Fibroblast of upper back skin (primary cell): Measurements from ENCODE around the gene CCL25.
"Not testable (repeated sequence)": the region's sequence is repeated elsewhere in the genome, so short reads cannot be mapped to it uniquely, and the experiment has no call there.

Source experiments
- DNase-seq: peaks from one replicate; pipeline ENCODE4 v3.0.0-alpha.2; 2013

Gene CCL25

GRCh38 chr19:8052464-8052859, at the start of gene CCL25:
CCL25 (plus strand) TSS chr19:8052760; CDS start chr19:8053050, 290 bp downstream.
- DNase-seq = no peak

- DNase-seq = no peak
These were observed 48.6 kb upstream of the CCL25 start for GRCh38 chr19:8004001-8004400.

DNA sequence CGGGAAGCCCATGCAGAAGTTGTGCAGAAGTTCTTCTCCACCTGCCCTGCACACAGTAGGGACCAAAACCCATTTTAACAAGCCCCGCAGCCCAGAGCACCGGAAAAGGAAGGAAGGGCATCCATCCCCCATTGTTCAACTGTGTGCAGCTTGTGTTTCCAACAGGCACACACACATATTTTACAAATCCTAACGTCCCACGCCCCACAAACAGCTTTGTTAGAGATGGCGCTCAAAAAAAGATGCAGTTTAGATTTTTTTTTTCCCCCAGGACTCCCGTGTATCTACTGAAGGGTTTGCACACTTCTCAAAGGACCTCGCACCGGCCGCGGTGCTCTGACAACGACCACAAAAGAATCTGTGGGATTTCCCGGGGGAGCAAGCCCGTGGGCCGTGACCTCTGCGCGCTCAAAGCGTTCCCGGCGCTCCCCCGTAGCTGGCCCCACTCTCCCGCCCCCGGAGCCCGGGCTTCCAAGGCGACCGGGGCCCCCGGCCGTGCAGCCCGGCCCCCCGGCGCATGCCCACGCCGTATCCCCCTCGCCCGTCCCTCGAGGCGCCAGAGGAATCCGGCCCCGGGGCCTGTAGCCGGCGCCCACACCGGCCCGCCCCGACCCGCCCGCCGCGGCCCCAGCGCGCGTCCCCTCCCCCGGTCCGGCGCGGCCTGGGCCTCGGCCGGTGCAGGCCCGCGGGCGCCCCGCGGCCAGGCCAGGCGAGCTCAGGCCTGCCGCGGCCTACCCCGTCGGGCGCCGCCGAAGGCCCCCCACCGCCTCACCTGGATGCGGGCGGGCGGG, 47.6 kb upstream of the CCL25 start:
- peak; percentile 21 for DNase-seq

- peak; percentile 87 for DNase-seq
These were observed 46.9 kb upstream of the CCL25 start, which contains the start of gene ELAVL1 for GRCh38 chr19:8005534-8006256. ELAVL1 (minus strand) TSS chr19:8005641; CDS start chr19:7991815, 13,826 bp downstream.

DNA sequence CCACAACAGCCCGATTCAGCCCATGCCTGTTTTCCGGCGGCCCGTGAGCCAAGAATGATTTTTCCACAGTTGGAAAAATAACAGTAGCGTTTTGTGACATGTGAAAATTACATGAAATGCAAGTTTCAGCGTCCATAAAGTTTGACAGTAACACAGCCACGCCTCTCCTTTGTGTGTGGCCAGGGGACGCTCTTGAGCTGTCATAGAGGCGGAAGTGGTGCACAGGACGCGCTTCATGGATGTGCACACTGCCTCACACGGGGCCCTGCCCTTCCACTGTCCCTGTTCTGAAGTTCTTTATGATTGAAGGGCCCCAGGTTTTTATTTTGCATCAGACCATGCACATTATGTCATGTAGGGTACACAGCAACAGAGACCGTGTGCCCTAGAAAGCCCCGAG, 34.8 kb upstream of the CCL25 start:
- no peak for DNase-seq

- no peak for DNase-seq
These were observed 31.9 kb upstream of the CCL25 start for GRCh38 chr19:8020681-8021080.

GRCh38 chr19:8021374-8021773, 31.2 kb upstream of the CCL25 start:
- DNase-seq = no peak

- no peak for DNase-seq
These were observed 30.3 kb upstream of the CCL25 start for GRCh38 chr19:8022275-8022674.

- DNase-seq = no peak
These were observed 29.2 kb upstream of the CCL25 start for GRCh38 chr19:8023371-8023770.

- not testable (repeated sequence) for DNase-seq
These were observed 28.3 kb upstream of the CCL25 start for GRCh38 chr19:8024256-8024655.

GRCh38 chr19:8025316-8025715, 27.2 kb upstream of the CCL25 start:
- no peak for DNase-seq

DNA sequence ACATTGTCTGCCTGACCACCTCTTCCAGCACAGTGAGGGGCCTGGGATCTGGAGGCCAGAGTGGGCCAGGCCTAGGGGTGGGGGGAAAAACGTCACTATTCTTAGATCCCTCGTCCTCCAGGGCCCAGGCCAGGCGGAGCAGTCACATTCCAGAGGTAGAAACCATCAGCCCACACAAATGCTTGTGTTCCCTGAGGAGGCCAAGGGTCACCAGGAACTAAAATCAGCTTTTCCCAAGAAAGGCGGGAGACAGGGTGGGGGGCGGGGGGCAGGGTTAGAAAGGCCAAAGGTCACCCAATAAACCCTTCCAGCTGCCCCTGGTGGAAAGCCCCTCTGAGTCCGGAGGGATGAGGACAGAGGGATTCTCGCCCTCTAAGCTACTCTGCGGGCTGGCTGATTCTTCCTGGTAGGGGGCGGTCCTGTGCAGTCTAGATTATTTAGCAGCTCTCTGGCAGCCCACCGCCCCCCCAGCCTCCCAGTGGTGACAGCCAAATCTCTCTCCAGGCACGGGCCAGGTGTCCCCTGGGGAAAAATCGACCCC, 23.5 kb upstream of the CCL25 start:
- DNase-seq = peak; percentile 37

DNA sequence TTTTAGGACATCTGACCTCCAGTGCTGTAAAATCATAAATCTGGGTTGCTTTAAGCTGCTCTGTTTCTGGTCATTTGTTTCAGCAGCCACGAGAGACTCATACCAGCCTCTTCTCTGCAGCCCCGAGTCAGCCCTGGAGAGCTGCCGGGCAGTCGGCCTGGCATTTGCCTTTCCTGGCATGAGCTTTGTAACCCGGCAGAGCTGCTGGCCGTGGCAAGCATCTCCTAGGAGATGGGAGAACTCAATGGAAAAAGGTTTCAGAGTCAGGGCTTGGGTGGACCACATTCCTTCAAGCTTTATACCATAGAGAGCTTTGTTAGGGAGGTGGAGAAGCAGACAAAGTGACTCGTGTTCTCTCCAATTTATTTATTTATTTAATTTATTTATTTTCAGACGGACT, 21.6 kb upstream of the CCL25 start:
- no peak for DNase-seq

DNA sequence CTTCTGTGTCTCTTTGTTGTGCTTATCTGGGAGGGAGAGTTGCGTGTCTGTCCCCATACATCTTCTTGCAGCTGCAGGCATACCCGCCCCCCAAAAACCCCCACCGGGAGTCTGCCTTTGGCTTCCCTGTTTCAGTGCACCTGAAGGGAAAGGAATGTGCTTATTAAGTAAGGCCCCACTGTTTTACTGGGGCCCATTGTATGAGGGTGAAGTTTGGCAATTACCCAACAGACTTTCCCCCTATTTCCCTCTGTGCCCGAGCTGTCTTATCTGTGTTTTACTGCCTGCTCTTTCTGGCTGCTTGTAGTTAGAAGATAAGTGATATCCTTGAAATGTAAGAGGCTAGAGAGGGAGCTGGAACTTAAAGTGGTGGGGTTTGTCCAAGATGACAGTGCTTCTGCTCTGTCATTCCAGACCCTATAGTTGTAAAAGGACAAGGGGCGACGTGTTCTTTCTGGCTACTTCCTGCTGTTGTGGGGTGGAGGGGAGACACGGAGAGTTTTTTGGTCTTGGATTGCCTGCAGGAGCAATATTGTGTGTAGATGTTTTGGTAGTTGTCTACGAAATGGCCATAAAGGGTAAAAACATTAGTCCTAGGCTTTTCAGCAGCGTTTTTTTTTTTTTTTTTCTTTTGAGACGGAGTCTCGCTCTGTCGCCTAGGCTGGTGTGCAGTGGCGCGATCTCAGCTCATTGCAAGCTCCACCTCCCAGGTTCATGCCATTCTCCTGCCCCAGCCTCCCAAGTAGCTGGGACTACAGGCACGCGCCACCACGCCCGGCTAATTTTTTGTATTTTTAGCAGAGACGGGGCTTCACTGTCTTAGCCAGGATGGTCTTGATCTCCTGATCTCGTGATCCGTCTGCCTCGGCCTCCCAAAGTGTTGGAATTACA, 19.0 kb upstream of the CCL25 start:
- DNase-seq = not testable (repeated sequence)

GRCh38 chr19:8034178-8034525, 18.4 kb upstream of the CCL25 start:
- DNase-seq = no peak

DNA sequence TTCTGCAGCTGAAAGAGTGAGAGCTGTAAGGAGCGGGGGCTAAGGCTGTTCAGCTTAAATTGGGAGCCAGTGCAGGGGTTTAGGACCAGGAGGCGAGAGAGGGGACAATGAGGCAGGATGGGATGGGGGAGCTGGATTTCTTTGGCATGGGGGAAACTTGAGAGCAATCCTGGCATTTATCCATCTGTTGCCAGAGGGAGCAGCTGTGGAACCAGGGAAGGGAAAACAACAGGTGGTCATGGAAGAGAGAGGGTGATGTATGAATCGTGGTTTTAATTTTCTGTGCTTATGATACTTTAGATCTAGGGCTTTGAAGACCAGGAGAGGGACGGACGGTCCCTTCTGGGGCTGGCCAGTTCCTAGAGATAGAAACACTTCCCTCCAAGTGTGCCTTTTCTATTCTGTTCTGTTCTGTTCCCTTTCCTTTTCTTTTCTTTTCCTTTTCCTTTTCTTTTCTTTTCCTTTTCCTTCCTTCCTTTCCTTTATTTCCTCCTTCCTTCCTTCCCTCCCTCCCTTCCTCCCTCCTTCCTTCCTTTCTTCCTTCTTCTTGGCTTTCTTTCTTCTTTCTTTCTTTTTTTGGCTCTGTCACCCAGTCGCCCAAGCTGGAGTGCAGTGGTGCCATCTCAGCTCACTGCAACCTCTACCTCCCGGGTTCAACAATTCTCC, 16.0 kb upstream of the CCL25 start:
- no peak for DNase-seq

GRCh38 chr19:8038815-8039214, 13.7 kb upstream of the CCL25 start:
- DNase-seq = no peak

DNA sequence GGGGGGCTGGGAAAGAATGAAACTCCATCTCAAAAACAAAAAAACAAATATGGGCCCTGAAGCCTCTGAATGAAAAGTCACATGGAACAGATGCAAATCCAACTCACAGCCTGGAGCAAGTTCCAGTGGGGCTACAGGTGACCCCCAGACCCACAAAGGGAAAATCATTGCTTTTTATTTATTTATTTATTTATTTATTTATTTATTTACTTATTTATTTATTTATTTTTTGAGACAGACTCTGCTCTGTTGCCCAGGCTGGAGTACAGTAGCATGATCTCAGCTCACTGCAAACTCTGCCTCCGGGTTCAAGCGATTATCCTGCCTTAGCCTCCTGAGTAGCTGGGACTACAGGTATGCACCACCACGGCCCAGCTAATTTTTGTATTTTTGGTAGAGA, 13.3 kb upstream of the CCL25 start:
- DNase-seq = no peak

DNA sequence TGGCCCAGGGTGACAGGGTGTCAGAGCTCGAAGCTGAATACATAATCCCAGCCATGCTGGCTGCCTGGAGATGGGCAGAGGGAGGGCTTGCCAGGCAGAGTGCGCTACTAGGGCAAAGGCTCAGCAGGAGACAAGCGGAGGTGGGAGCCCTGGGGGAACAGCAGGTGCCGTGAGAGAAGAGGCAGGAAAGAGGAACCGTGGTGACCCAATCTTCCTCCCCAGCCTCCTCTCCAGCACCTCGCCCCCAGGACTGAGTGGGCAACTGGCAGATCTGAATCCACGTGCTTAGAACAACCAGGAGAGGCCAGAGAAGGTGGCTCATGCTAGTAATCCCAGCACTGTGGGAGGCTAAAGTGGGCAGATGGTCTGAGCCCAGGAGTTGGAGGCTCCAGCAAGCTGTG, 11.0 kb upstream of the CCL25 start:
- DNase-seq = no peak

DNA sequence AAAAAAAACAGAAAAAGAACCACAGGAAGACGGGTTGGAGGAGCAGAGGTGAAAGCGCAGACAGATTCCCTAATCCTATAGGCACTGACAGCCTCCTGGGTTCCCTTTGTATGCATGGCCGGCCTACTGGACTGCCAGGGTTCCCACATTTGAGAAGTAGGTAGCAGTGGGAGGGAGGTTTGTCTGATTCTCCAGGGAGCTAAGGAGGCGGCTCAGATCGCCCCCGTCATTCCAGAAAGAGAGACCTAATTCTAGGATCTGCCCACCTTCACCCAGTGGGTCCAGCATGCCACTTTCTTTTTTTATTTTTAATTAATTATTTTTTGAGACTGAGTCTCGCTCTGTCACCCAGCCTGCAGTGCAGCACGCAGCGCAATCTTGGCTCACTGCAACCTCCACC, 9.7 kb upstream of the CCL25 start:
- DNase-seq = no peak

- DNase-seq = no peak
These were observed 8.5 kb upstream of the CCL25 start for GRCh38 chr19:8044018-8044417.

DNA sequence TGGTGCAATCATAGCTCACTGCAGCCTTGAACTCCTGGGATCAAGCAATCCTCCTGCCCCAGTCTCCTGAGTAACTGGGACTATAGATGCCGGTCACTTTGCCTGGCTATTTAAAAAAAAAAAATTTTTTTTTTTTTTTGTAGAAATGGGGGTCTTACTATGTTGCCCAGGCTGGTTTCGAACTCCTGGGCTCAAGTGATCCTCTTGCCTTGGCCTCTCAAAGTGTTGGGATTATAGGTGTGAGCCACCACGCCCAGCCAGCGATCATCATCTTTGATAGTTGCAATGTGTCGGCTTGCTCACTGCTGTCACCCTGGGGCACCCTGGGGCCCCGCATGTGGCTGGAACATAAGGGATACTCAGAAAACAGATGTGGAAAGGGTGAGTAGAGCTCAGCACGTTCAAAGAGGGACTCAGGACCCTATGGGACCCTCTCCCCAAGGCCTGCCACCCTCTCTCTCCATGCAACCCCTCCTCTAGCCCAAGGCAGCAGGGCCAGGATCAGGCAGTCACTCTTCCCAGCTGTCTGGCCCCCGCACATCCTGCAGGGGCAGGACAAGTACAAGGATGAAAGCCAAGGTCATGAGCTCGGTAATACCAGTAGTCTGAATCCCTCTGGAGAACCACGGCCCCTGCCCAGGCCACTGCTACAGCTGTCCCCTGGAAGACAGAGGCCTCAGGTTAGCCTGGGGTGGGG, 6.5 kb upstream of the CCL25 start:
- no peak for DNase-seq
